Cerebellar nuclear complex (tissue), 1 donor: ENCODE data around the gene SLC16A1.
A peak's percentile ranks its signal among the peaks of the same experiment; 100 is the strongest.
"Not testable (repeated sequence)": the region's sequence is repeated elsewhere in the genome, so short reads cannot be mapped to it uniquely, and the experiment has no call there.

Experiments
- DNase-seq, 2 experiments: peaks; one replicate each; lab custom pipeline; 2025; lab: John Stamatoyannopoulos, UW

The SLC16A1 gene

GRCh38 chr1:112964347-112964746 is 8.4 kb upstream of the SLC16A1 start:
- no peak for DNase-seq

- DNase-seq, result no peak
Observed at GRCh38 chr1:112961072-112961471, 5.1 kb upstream of the SLC16A1 start.

GRCh38 chr1:112960384-112960783 is 4.4 kb upstream of the SLC16A1 start:
- DNase-seq, result no peak

- DNase-seq, result not testable (repeated sequence)
Observed at GRCh38 chr1:112958236-112958635, 2.2 kb upstream of the SLC16A1 start.

- DNase-seq, result no peak
Observed at GRCh38 chr1:112957133-112957812, 1.3 kb upstream of the SLC16A1 start.

GRCh38 chr1:112956544-112957132 is 642 bp upstream of the SLC16A1 start:
- peak in 1 of 2 experiments; percentile 46 for DNase-seq

- DNase-seq, result peak in 1 of 2 experiments; percentile 12
Observed at GRCh38 chr1:112954945-112955772, 837 bp downstream of the SLC16A1 start.

GRCh38 chr1:112954017-112954650 is 1.9 kb downstream of the SLC16A1 start:
- no peak for DNase-seq

GRCh38 chr1:112950426-112950825 is 5.6 kb downstream of the SLC16A1 start:
- no peak for DNase-seq

GRCh38 chr1:112946683-112947082 is 9.3 kb downstream of the SLC16A1 start:
- no peak for DNase-seq

- no peak for DNase-seq
Observed at GRCh38 chr1:112939810-112940209, 16.2 kb downstream of the SLC16A1 start.

- DNase-seq, result no peak
Observed at GRCh38 chr1:112938210-112938609, 17.8 kb downstream of the SLC16A1 start.

GRCh38 chr1:112937495-112937894 is 18.5 kb downstream of the SLC16A1 start:
- no peak for DNase-seq

GRCh38 chr1:112937070-112937469 is 18.9 kb downstream of the SLC16A1 start:
- no peak for DNase-seq

GRCh38 chr1:112935461-112936111 is 20.4 kb downstream of the SLC16A1 start:
- DNase-seq, result no peak

- no peak for DNase-seq
Observed at GRCh38 chr1:112934577-112934976, 21.4 kb downstream of the SLC16A1 start.

GRCh38 chr1:112933820-112934571 is 22.0 kb downstream of the SLC16A1 start:
- no peak for DNase-seq

- no peak for DNase-seq
Observed at GRCh38 chr1:112929979-112930378, 26.0 kb downstream of the SLC16A1 start.

GRCh38 chr1:112927462-112927990 is 28.5 kb downstream of the SLC16A1 start:
- no peak for DNase-seq

- DNase-seq, result no peak
Observed at GRCh38 chr1:112926858-112927257, 29.1 kb downstream of the SLC16A1 start.

- no peak for DNase-seq
Observed at GRCh38 chr1:112925015-112925414, 31.0 kb downstream of the SLC16A1 start.
